Neural crest cell (in vitro differentiated cells): Measurements from ENCODE around the gene TOGARAM1. TPM values are rescaled to one million over a fixed set of nuclear protein-coding genes. Genes with fewer than 3 reads are reported as not detected.

Source experiments
- DNase-seq: peaks from one replicate; pipeline ENCODE4 v3.0.0; 2021; ENCODE audit warnings: low read depth, mixed read lengths, low spot score
- H3K27ac Mint-ChIP-seq: one replicate; pipeline ENCODE4 v1.8.0; 2021; ENCODE audit warnings: mild to moderate bottlenecking, mixed read lengths; ENCODE audit not compliant: unreplicated experiment
- H3K27me3 Mint-ChIP-seq: 2 replicates; pipeline ENCODE4 v1.8.0; 2021; ENCODE audit warnings: low read depth, mild to moderate bottlenecking, mixed read lengths
- H3K36me3 Mint-ChIP-seq: 2 replicates; pipeline ENCODE4 v1.8.0; 2021; ENCODE audit warnings: low read depth, mild to moderate bottlenecking, mixed read lengths
- H3K4me1 Mint-ChIP-seq: 2 replicates; pipeline ENCODE4 v1.8.0; 2021; ENCODE audit warnings: mixed read lengths
- H3K4me3 Mint-ChIP-seq: one replicate; pipeline ENCODE4 v1.8.0; 2021; ENCODE audit warnings: mild to moderate bottlenecking, mixed read lengths
- H3K9me3 Mint-ChIP-seq: 2 replicates; pipeline ENCODE4 v1.8.0; 2021; ENCODE audit warnings: mixed read lengths
- total RNA-seq: library from RNA; stranded (reverse); gene quantifications from 2 replicates; pipeline ENCODE4 v1.2.1, GENCODE V29; 2021
- TF ChIP-seq, protein P1 (sequence below): fragments of 200-600 bp; sonication (generic); conservative IDR thresholded peaks from 2 replicates; pipeline ENCODE4 v1.5.0; 2021; ENCODE audit warnings: antibody characterized with exemption, mild to moderate bottlenecking

TOGARAM1 gene
- total RNA-seq, 1 donor from 2014 or later = 15.7 TPM

DNA sequence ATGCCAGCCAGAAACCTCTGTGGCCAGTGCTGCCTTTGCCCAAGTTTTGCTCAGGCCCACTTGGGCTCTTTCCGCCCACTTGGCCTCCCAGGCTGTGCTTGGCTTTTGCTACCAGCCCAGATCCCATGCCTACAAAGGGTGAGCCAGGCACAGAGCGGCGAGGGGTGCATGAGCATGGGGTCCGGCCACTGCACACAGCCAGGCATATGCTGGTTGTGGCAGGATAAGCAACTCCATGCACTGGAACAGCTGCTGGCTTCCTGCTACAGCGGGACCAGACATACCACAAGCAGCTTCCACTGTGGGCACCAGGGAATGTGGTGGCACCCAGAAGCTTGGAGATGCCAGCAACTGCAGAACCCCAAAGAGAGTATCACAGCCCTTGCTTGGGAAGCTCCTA lies 76.3 kb downstream of the TOGARAM1 start:
- H3K27me3 Mint-ChIP-seq = no peaks in the 10 kb centered on the region
- H3K4me3 Mint-ChIP-seq = no peak overlapping the region
- H3K36me3 Mint-ChIP-seq = peaks cover 51% of the 10 kb centered on the region
- TF ChIP-seq, protein P1, sequence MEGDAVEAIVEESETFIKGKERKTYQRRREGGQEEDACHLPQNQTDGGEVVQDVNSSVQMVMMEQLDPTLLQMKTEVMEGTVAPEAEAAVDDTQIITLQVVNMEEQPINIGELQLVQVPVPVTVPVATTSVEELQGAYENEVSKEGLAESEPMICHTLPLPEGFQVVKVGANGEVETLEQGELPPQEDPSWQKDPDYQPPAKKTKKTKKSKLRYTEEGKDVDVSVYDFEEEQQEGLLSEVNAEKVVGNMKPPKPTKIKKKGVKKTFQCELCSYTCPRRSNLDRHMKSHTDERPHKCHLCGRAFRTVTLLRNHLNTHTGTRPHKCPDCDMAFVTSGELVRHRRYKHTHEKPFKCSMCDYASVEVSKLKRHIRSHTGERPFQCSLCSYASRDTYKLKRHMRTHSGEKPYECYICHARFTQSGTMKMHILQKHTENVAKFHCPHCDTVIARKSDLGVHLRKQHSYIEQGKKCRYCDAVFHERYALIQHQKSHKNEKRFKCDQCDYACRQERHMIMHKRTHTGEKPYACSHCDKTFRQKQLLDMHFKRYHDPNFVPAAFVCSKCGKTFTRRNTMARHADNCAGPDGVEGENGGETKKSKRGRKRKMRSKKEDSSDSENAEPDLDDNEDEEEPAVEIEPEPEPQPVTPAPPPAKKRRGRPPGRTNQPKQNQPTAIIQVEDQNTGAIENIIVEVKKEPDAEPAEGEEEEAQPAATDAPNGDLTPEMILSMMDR = no peak
- no peak overlapping the region for H3K27ac Mint-ChIP-seq
- peaks cover 3% of the 10 kb centered on the region for H3K9me3 Mint-ChIP-seq
- DNase-seq = no peak
- no peaks in the 10 kb centered on the region for H3K4me1 Mint-ChIP-seq

DNA sequence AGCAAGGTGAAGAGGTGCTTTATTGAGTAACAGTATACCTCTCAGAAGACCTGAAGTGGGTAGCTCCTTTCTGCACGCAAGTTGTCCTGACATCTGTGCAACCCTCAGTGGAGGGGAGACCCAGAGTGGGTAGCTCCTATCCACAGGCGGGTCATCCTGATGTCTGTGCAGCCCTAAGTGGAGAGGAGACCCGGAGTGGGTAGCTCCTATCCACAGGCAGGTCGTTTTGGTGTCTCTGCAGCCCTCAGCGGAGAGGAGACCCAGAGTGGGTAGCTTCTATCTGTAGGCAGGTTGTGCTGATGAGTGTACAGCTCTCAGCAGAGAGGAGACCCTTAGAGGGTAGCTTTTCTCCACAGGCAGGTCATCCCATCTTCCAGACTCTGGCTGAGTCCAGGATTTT lies 76.9 kb downstream of the TOGARAM1 start:
- no peak overlapping the region for H3K4me3 Mint-ChIP-seq
- no peak for DNase-seq
- H3K36me3 Mint-ChIP-seq = peaks cover 50% of the 10 kb centered on the region
- TF ChIP-seq, protein P1 = no peak
- peaks cover 3% of the 10 kb centered on the region for H3K9me3 Mint-ChIP-seq
- no peaks in the 10 kb centered on the region for H3K4me1 Mint-ChIP-seq
- no peaks in the 10 kb centered on the region for H3K27me3 Mint-ChIP-seq
- H3K27ac Mint-ChIP-seq = no peak overlapping the region

DNA sequence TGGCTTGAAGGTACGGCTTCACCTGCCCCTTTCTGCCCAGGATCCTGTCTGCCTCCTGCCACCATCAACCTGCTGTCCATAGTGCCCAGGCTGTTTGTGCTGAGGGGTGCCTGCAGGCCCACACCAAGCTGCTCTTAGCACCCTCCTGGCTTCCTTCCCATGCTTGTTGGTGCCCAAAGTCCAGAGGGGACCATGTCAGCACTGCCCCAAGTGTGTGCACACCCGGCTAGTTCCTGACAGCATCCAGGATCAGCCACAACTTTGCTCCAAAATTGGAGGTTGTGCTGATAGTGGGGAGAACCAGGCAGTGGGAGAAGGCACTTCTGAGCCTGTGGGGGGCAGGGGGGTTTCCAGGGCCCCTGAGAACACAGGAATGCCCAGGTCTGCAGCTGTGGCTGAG lies 77.4 kb downstream of the TOGARAM1 start:
- H3K27ac Mint-ChIP-seq = no peak overlapping the region
- H3K9me3 Mint-ChIP-seq = peaks cover 3% of the 10 kb centered on the region
- H3K4me1 Mint-ChIP-seq = no peaks in the 10 kb centered on the region
- TF ChIP-seq, protein P1 = no peak
- no peak for DNase-seq
- peaks cover 46% of the 10 kb centered on the region for H3K36me3 Mint-ChIP-seq
- no peaks in the 10 kb centered on the region for H3K27me3 Mint-ChIP-seq
- H3K4me3 Mint-ChIP-seq = no peak overlapping the region

DNA sequence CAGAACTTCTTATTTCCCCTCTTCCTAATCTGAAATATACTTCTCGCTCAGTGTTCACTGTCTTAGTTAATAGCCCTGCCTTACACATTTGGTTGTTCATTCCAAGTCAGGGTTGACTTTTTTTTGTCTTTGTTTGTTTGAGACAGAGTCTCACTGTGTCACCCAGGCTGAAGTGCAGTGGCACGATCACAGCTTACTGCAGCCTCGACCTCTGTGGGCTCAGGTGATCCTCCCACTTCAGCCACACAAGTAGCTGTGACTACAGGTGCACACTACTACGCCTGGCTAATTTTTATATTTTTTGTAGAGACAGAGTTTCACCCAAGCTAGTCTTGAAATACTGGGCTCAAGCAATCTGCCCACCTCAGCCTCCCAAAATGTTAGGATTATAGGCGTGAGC lies 79.7 kb downstream of the TOGARAM1 start:
- Mint-ChIP-seq H3K27ac (no peak overlapping the region), H3K27me3 (no peaks in the 10 kb centered on the region), H3K4me1 (no peaks in the 10 kb centered on the region), H3K36me3 (peaks cover 32% of the 10 kb centered on the region), H3K9me3 (peaks cover 3% of the 10 kb centered on the region), H3K4me3 (no peak overlapping the region)
- TF ChIP-seq, protein P1 = no peak
- no peak for DNase-seq

DNA sequence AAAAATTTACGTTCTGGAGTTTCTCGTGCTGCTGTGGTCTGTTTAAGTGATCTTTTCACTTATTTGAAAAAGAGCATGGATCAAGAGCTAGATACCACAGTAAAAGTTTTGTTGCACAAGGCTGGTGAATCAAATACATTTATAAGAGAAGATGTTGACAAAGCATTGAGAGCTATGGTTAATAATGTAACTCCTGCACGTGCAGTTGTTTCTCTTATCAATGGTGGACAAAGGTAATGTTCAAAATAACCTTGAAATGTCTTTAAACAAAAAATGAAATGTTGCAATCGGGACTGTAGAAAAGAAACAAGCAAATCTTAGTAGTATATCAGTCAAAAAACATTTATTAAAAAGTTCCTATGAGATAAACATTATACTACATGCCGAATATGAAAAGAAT lies 82.6 kb downstream of the TOGARAM1 start:
- Mint-ChIP-seq H3K36me3 (peaks cover 12% of the 10 kb centered on the region), H3K4me3 (no peak overlapping the region), H3K27ac (no peak overlapping the region), H3K9me3 (no peaks in the 10 kb centered on the region), H3K4me1 (no peaks in the 10 kb centered on the region), H3K27me3 (no peaks in the 10 kb centered on the region)
- no peak for DNase-seq
- TF ChIP-seq, protein P1 = no peak

DNA sequence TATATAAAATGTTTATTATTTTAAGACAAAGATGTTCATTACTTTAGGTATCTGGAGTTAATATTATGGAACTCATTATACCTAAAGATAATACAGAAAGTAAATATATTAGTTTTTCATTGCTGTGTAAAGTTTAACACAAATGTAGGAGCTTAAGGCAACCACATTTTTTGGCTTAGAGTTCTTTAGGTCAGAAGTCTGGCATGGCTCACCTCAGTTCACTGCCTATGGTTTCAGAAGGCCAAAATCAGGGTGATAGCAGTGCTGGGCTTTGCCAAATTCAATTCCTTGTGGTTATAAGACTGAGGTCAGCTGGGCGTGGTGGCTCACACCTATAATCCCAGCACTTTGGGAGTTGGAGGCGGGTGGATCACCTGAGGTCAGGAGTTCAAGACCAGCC lies 86.4 kb downstream of the TOGARAM1 start:
- Mint-ChIP-seq H3K27ac (no peak overlapping the region), H3K4me1 (no peaks in the 10 kb centered on the region), H3K27me3 (no peaks in the 10 kb centered on the region), H3K36me3 (peaks cover 1% of the 10 kb centered on the region), H3K4me3 (no peak overlapping the region), H3K9me3 (no peaks in the 10 kb centered on the region)
- DNase-seq = no peak
- TF ChIP-seq, protein P1 = no peak
